ENCODE measurements around the gene GLOD4. TPM values are rescaled to one million over a fixed set of nuclear protein-coding genes. Genes with fewer than 3 reads are reported as not detected.
"Not testable (repeated sequence)": the region's sequence is repeated elsewhere in the genome, so short reads cannot be mapped to it uniquely, and the experiment has no call there.

GLOD4 gene
- total RNA-seq, 1 donor from 2014 or later: 86.7 TPM

DNA sequence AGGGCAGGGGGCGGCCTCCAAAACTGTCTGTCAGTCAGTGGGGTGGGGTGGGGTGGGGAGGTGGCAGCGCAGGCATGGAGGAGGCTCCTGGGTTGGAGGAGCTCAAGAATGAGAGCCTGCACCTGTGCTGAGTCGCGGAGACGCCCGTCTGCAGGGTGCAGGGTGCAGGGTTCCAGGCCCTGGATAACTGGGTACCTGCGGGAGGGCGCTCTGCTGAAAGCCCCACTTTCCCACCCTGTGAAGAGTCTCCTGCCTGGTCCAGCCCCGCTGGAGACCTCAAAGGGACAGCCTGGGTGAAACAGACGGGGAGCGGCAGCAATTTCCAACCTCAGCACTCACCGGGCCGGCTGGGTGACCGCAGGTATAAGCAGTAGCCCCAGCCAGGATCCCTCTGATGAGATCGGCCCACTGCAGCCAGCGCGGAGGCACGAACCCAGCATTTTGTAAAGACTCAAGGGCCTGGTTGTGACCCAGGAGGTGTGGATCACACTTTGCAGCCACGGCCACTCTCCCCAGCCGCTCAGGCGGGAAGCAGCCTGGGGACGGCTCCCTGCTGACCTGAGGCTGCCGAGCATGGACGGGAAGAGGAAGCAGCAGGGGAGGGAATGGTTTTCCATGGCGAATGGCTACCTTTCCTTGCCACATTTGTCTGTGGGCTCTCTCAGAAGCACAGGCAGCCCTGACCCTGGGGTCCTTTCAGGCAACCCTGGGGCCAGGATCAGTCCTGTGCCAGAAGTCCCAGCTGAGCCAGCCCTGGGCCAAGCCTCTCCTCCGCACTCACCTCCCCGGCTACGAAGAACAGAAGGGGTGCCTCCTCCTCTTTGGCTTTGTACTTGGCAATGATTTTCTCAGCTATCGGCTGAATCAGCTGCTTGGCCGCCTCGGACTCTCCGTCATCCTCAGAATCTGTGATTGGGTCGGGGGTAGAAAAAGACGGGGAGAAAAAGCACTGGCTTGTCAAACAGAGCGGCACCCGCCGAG lies 21.1 kb upstream of the GLOD4 start:
- DNase-seq (ENCODE audit: extremely low read depth, low read depth, low spot score): no peak

DNA sequence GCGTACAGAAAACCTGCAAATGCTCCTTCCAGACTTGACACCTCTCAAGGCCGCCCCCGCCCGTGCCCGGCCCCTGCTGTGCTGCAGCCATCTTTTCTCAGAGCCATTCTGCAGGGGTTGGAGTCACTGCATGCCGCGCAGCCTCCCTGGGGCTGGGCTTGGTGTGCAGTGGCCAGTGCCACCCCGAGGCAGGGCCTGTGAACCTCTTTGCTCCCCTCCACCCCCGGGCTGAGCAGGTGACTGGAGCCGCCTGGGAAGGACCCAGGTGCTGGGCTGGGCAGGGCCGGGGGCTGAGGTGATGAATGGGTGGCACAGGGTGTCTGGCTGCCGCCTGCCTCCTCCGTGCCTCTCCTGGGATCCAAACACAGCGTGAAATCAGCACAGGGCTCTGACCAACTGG lies 20.4 kb upstream of the GLOD4 start:
- DNase-seq (ENCODE audit: extremely low read depth, low read depth, low spot score): no peak

DNA sequence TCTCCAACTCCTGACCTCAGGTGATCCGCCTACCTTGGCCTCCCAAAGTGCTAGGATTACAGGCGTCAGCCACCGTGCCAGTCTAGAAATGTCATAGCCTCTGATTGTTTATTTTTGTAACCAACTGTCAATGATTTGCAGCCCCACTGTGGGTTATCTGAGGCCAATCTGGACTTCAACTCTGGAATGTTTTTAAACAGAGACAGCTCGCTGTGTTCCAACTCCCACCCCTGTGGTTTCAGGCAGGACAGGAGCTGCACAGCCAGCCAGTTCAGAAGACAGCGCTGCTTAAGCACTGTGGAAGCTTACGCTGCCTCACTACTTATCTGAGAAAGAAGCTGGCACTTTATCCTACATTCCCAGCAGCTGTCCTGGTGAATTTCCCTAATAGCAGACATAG lies 19.6 kb upstream of the GLOD4 start:
- no peak for DNase-seq (ENCODE audit: extremely low read depth, low read depth, low spot score)

DNA sequence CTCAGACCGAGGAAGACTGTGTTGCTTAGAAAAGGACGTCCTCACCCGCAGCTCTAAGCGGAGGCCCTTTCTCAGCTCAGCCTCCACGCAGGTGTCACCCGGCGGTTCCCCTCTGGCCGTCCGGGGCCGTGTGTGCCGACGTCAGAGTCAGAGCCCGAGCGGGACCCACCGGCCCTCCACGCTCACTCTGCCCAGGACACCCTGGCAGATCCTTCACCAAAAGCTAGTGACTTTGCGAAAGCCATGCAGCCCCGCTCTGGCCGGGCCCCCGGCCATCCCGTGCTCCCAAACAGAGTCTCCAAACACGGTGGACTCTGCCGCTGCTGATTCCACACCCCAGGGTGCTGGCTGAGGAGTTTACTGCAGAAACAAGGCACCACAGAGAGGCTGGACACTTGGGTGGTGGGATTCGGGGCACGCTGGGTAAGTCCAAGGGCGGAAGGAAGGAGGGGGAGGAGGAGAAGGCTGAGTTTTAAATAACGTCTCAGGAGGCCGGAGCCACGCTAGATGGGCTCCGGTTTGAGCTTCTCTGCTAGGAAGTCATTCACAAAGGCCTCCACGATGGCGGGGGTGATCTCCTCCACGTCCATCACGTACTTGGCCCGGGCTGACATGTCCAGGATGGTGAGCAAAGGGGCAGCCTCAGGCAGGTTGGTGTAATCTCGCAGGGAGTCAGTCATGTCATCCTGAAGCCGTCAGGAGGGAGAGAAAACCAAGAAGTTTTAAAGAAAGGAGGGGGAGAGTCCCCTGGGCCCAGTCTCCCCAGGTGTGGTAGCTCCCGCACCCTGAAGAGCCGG lies 18.6 kb upstream of the GLOD4 start:
- DNase-seq (ENCODE audit: extremely low read depth, low read depth, low spot score): no peak

DNA sequence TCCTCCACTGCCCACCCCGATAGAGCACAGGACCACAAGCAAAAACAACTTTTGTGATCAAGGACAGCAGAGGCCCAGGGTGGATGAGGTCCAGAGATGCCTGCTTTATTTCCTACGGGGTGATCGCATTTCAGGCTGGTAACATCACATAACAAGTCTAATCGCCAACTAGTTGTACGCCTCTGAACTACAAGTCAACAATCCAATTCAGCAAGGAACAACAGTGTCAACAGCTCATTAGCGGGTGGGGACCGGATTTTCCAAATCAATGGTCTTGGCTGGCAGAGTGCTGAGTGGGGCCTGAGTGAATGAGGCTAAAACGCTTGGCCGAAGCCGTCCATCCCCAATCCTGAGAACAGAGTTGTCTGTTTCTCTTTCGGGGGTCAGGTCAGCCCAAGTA lies 17.2 kb upstream of the GLOD4 start:
- no peak for DNase-seq (ENCODE audit: extremely low read depth, low read depth, low spot score)

DNA sequence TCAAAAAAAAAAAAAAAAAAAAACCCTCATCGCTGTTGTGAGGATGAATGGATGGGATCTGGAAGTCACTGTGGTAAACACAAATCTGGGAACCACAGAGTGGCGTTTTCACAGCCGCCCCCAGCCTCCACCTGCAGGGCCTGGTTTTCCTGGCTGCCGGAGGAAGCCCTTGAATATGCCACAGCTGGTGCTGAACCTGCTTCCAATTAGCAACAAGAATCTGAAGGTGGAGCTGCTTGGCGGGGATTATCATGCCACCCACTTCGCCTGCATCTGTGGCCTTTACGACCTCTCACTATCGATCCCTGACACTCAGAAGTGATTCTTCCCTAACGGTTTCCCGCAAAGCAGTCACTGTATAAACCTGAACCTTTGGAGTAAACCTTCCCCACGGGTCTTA lies 16.2 kb upstream of the GLOD4 start:
- DNase-seq (ENCODE audit: extremely low read depth, low read depth, low spot score): no peak

DNA sequence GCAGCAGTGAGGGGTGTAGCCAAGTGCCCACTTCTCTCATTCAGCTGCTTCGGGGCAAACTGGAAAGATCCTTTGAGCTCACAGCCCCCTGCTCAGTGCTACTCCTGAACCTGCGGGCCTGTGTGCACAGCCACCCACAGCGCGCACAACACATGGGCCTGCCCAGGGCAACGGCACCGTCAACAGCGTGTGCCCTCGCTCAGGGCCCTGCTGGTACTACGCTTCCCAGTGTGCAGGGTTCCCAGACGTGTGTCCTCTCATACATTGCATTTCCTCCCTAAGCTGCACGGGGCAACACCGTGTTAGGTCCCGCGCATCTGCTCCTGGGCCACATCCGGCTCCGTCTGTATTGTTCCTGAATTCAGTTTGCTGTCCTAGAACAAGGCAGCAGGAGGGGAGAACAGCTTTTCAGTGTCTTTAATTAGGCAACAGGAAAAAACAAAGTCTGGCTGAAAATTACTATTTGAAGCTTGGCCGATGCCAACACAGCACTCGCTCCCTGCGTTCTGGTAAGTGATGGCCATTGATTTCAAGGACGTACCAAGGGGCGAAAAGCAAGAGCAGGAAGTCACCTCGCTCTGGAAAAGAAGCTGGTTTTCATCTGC lies 15.3 kb upstream of the GLOD4 start:
- no peak for DNase-seq (ENCODE audit: extremely low read depth, low read depth, low spot score)

DNA sequence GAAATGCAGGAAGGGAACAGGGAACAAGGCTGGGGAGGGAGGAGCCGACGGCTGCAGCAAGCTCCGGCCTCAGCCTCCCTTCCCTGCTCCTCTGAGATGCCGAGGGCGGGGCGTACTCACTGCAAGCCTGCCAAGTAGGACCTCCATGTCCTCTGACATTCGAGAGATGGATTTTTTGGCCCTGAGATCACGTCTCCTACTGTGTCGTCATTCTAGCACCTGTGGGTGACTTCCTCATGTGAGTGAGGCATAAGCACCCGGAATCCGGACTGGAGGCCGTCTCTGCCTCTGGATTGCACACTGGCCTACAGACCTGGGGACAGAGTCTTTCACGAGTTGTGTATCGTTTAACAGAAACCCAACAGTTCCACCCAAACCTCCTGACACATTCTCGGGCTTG lies 14.5 kb upstream of the GLOD4 start:
- no peak for DNase-seq (ENCODE audit: extremely low read depth, low read depth, low spot score)

DNA sequence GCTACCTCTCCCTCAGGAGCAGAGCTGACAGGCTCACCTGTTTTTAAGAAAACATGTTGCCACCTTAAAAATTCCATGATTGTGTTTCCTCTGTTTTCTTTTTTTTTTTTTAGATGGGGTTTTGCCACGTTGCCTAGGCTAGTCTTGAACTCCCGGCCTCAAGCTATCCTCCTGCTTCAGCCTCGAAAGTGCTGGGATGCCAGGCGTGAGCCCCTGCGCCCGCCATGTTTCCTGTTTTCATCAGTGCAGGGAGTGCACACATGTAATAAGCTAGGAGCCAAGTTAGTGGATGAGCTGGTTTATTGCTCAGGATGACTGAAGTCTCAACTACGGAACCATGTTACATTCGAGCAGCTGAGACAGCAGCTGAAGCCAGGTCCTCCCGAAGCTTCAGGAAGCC lies 13.6 kb upstream of the GLOD4 start:
- no peak for DNase-seq (ENCODE audit: extremely low read depth, low read depth, low spot score)

DNA sequence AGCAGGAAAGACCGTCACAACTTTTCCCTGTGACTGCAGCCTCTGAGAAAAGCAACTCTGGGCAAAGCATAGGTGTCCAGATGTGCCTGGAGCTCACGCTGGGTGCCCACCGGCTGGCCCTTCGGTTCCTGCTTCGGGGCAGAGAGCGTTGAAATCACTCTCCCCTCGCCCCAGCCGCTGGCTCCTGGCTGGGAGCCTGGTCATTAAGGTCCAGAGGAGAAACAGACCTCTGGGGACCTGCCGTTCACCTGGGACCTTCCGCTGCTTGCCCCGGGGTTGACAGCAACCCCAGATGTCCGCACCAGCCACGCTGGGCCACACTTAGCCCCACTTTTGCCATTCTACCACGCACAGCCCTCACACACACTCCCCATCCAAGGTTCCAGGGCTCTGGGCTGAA lies 13.2 kb upstream of the GLOD4 start:
- DNase-seq (ENCODE audit: extremely low read depth, low read depth, low spot score): no peak

DNA sequence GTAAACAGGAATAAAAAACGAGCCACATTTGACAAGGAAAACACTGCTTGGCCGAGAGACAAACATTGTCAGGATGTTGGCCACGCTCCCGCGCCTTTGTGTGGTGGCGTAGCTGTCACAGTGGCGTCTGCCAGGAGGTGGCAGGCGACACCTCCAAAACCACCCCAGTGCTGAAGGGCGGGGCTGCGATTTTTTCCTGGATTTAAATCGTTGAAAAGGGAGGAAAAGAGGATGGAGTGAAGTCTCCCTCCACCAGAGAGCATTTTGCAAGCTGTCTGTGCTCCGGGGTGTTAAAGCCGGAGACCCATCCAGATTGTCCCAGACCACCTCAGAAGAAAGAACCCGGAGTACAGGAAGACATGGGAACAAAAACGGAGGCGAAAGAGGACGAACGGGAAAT lies 12.8 kb upstream of the GLOD4 start:
- peak; percentile 51 for DNase-seq (ENCODE audit: extremely low read depth, low read depth, low spot score)

DNA sequence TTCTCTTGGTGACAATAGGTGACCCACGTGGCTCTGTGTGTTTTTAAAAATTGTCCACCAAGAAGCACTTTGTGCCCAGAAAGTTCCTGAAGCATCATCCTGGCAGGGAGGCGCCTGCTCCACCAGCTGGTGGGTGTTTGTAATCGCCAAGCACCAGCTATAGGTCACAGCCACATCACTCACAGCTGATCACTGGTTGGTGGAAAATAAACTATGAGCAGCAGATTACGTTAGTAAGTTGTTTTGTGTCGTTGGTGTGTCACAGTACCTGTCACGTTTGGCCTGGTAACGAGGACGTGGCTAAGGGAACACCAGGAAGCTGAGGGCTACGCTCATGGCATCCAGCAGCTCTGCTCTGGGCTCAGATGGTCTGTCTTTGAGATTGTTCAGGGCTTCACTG lies 10.2 kb upstream of the GLOD4 start:
- DNase-seq (ENCODE audit: extremely low read depth, low read depth, low spot score): no peak

DNA sequence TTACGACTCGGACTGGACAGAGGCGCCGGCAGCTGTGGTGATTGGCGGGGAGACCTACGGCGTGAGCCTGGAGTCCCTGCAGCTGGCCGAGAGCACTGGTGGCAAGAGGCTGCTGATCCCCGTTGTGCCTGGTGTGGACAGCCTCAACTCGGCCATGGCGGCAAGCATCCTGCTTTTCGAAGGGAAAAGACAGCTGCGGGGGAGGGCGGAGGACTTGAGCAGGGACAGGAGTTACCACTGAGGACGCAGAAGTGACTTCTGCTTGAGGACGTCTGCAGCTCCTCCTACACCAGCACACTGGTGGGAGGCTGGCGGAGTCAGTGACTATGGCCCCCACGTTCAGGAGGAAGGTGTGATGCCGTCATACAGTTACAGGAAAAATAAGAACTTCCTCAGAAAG lies 9.7 kb upstream of the GLOD4 start:
- no peak for DNase-seq (ENCODE audit: extremely low read depth, low read depth, low spot score)

DNA sequence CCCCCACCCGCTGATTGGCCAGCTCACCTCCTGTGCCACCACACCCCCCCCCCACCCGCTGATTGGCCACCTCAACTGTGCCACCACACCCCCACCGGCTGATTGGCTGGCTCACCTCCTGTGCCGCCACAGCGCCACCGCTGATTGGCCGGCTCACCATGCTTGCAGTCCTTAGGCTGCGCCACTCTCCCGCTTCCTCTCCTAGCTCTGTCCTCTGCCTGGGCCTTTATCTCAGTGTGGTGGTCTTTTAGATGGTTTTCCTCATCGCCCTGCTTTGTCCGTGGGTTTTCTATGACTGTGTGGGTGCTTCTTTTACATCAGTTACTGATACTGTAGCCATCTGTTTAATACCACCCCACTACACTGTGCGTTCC lies 8.8 kb upstream of the GLOD4 start:
- not testable (repeated sequence) for DNase-seq (ENCODE audit: extremely low read depth, low read depth, low spot score)

DNA sequence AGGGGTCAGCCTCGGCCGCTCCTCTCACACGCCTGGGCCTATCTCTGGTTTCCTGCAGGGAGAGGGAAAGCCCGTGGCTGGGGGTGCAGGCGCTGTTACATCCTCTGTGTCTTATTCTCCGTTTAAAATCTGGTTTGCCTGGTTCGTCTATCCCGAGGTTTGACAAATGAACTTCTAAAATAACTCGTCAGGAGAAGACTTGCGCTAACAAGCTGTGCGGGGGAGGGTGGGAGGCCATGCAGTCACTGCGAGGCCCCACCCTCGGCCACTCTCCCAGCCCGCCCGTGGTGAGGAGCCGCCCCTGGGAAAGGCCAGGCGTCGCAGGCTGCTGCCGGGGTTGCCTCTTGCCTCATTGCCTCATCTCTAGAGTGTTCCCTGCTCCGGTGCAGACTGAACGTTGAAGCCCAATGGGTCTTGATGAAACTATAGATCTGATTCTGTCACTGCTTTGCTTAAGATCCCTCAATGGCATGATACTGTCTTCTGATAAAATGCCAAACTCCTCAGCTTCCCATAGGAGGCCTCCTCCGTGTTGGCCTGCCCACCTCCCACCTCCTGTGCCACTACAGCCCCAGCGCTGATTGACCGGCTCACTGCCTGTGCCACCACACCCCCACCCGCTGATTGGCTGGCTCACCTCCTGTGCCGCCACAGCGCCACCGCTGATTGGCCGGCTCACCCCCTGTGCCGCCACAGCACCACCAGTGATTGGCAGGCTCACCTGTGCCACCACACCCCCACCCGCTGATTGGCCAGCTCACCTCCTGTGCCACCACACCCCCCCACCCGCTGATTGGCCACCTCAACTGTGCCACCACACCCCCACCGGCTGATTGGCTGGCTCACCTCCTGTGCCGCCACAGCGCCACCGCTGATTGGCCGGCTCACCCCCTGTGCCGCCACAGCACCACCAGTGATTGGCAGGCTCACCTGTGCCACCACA lies 8.1 kb upstream of the GLOD4 start:
- not testable (repeated sequence) for DNase-seq (ENCODE audit: extremely low read depth, low read depth, low spot score)

DNA sequence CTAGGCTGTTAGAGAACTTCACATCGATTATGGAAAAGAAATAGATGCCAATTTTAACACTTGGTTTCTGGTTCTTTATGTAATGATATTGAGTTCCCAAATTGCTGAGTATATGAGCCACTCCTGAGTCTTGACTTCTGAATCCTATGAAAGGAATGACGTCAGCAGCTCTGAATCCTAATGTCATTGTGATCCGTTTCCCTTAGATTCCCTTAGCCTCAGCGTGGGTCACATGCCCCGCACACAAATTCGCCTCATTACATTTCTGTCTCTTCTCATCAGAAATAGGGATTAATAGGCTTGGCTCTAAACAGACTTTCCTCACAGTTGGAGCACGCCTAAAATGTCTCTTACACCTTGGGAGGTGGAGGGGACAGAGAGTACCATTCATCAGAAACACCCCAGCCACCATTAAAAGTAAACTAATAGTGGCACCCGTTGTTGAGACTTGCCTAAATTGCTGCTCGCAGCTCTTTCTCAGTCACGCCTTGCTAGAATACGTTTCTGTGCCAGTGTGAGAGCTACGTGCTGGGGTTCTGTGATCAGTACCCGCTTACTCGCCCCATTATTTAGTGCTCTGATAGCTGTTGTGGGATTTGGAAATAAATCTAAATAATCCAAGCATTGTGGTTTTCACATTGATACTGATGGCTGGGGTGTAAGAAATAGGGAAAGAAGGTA lies 7.2 kb upstream of the GLOD4 start:
- DNase-seq (ENCODE audit: extremely low read depth, low read depth, low spot score): no peak

DNA sequence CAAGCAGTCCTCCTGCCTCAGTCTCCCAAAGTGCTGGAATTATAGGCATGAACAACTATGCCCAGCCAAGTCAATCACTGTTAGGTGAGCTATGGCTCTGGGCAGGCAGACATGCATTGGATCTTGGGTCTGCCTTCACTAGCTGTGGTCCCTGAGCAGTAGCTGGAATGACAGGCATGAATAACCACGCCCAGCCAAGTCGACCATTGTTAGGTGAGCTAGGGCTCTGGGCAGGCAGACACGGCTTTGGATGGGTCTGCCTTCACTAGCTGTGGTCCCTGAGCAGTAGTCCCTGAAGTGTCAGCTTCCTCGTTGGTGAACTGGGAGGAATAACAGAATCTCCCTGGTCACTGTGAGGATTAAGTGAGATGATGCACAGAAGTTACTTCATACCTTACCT lies 6.5 kb upstream of the GLOD4 start:
- no peak for DNase-seq (ENCODE audit: extremely low read depth, low read depth, low spot score)

DNA sequence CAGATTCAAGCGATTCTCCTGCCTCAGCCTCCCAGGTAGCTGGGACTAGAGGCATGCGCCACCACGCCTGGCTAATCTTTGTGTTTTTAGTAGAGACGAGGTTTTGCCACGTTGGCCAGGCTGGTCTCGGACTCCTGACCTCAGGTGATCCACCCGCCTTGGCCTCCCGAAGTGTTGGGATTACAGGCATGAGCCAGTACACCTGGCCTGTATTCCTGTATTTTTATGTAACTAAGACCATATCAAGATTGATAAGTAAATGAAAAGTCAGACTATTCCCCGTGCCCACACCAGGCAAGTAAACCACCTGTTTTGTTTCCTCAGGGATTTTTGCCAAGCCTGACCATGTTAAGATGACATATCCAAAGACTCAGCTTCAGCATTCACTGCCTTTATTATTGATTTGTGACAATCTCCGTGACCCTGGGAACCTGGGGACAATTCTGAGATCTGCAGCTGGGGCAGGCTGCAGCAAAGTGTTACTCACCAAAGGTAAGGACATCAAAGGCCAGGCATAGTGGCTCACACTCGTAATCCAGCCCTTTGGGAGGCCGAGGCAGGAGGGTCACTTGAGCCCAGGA lies 5.7 kb upstream of the GLOD4 start:
- DNase-seq (ENCODE audit: extremely low read depth, low read depth, low spot score): no peak

DNA sequence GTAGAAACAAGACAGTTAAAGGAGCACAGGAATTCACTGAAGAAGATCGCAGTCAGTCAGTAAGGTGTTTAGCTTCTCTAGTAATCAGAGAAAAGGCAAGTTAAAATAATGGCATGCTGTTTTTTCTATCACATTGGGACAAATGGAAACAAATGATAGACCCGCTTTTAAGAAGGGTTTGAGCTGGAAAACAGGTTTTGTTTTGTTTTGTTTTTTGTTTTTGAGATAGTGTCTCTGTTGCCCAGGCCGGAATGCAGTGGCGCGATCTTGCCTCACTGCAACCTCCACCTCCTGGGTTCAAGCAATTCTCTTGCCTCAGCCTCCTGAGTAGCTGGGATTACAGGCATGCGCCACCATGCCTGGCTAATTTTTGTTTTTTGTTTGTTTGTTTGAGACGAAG lies 3.8 kb upstream of the GLOD4 start:
- not testable (repeated sequence) for DNase-seq (ENCODE audit: extremely low read depth, low read depth, low spot score)

DNA sequence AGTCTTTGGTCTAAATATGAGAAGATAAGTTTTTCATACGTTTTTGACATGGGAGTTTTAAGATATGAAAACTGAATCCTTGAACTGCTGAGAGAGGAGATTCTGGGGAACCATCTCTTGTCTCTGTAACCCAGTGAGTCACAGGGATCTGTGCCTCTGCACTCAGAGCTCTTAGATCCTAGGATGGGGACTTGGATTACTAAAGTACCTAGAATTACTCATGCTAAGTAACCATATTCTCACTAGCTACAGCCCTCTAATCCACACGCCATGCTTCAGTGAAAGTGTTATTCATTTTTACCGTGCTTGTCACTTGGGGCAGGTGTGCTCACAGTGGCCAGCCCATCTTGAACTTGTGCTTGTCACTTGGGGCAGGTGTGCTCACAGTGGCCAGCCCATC lies 2.1 kb upstream of the GLOD4 start:
- DNase-seq (ENCODE audit: extremely low read depth, low read depth, low spot score): no peak
